ENCODE measurements around the gene HIVEP3. TPM values are rescaled to one million over a fixed set of nuclear protein-coding genes. Genes with fewer than 3 reads are reported as not detected.

The HIVEP3 gene
- total RNA-seq, 4 donors from 2014 or later: 6.1 to 10.1 (median 7.8) TPM

DNA sequence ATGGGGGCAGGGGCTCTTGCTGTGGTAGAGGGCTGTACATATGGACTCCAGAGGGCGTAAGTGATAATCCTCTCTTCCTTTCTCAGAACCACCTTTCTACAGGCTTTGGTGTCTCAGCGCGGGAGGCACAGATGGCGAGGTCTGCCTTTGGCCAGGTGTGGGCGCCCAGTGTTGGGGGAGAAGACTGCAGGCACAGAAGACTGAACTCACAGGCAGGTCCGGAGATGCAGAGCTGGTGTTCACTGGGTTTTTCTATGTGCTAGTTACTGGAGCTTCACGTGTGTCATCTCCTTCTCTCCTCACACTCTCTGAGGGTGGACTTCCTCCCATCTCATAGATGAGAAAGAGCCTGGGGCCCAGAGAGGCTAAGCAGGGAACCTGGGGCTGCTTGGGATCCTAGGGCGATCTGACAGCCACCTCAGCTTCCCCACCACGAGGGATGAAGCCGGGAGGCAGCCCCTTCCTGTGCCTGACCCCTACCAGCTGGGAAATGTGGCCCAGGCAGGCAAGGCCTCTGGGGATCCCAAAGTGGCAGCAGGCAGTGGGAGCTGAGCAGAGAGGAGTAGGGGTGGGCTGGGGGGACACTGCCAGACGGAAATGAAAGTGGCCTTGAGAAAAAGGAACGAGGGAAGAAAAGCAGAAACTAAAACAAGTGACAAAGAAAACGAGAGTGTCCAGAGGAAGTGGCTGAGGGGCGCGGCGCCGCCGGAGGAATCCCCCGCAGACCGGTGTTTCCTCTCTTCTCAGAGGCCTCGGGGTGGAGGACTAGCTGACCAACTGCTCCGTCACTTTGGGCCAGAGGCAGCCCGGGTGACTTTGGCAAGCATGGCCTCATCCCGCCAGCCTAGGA, 191.6 kb downstream of the HIVEP3 start:
- ATAC-seq (ENCODE audit: low FRiP score) (no peak), DNase-seq (ENCODE audit: low spot score) (no peak)
- no peak for TF ChIP-seq CTCF (IDR thresholded peaks at IDR 0.05)

DNA sequence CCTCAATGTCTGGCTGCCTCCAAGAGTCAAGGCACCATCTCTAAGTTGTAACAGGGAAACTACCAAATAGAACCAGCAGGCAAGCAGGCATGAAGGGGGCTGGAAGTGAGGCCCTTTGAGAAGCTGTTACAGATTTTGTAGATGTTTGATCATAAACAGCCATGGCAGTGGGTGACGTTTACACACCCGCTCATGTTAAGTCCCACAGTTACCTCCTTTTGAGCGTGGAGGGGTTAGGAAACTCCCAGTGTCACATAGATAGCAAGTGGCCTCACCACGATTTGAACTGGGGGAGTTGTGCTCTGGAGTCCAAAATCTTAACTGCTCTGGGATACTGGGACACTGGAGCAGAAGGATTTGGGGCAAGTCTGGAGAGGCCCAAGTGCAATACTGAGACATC, 192.4 kb downstream of the HIVEP3 start:
- DNase-seq (ENCODE audit: low spot score) (no peak), ATAC-seq (ENCODE audit: low FRiP score) (no peak)
- no peak for TF ChIP-seq CTCF (IDR thresholded peaks at IDR 0.05)

GRCh38 chr1:41724926-41725325, 193.8 kb downstream of the HIVEP3 start:
- DNase-seq (ENCODE audit: low spot score) (no peak), ATAC-seq (ENCODE audit: low FRiP score) (no peak)
- no peak for TF ChIP-seq CTCF (IDR thresholded peaks at IDR 0.05)

- TF ChIP-seq CTCF (IDR thresholded peaks at IDR 0.05): no peak
- ATAC-seq (ENCODE audit: low FRiP score): no peak
- DNase-seq (ENCODE audit: low spot score): no peak
Measured at GRCh38 chr1:41724248-41724647, 194.5 kb downstream of the HIVEP3 start.

GRCh38 chr1:41723786-41724185, 194.9 kb downstream of the HIVEP3 start:
- TF ChIP-seq CTCF (IDR thresholded peaks at IDR 0.05): no peak
- ATAC-seq (ENCODE audit: low FRiP score): no peak

GRCh38 chr1:41722184-41722583, 196.5 kb downstream of the HIVEP3 start:
- no peak for DNase-seq (ENCODE audit: low spot score)

More at GRCh38 chr1:41723786-41724185, 194.9 kb downstream of the HIVEP3 start:
- DNase-seq (ENCODE audit: low spot score): no peak

More at GRCh38 chr1:41722184-41722583, 196.5 kb downstream of the HIVEP3 start:
- ATAC-seq (ENCODE audit: low FRiP score): no peak
- TF ChIP-seq CTCF (IDR thresholded peaks at IDR 0.05): no peak

All from omental fat pad (tissue), 4 donors.